ENCODE data around the gene SLC36A4. TPM values are rescaled to one million over a fixed set of nuclear protein-coding genes. Genes with fewer than 3 reads are reported as not detected.
"Not testable (repeated sequence)": the region's sequence is repeated elsewhere in the genome, so short reads cannot be mapped to it uniquely, and the experiment has no call there.

Gene SLC36A4
- total RNA-seq, 3 donors from 2014 or later: 8.3 to 20.1 (median 14.2) TPM

DNA sequence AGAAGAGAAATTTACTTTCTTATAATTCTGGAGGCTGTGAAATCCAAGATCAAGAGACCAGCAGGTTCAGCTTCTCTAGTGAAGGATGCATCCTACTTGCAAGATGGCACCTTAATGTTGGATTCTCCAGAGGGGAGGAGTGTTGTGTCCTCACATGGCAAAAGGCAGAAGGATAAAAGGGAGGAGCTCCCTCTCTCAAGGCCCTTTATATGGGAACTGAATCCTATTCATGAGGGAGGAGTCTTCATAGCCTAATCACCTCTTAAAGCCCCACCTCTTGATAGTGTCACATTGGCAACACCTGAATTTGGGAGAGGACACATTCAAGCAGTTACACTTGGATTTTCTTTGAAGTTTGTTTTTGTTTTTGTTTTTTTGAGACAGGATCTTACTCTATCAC is 79.5 kb downstream of the SLC36A4 start:
- TF ChIP-seq, protein P1, sequence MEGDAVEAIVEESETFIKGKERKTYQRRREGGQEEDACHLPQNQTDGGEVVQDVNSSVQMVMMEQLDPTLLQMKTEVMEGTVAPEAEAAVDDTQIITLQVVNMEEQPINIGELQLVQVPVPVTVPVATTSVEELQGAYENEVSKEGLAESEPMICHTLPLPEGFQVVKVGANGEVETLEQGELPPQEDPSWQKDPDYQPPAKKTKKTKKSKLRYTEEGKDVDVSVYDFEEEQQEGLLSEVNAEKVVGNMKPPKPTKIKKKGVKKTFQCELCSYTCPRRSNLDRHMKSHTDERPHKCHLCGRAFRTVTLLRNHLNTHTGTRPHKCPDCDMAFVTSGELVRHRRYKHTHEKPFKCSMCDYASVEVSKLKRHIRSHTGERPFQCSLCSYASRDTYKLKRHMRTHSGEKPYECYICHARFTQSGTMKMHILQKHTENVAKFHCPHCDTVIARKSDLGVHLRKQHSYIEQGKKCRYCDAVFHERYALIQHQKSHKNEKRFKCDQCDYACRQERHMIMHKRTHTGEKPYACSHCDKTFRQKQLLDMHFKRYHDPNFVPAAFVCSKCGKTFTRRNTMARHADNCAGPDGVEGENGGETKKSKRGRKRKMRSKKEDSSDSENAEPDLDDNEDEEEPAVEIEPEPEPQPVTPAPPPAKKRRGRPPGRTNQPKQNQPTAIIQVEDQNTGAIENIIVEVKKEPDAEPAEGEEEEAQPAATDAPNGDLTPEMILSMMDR (IDR thresholded peaks at IDR 0.05): no peak
- H3K9me3 ChIP-seq: no peaks in the 10 kb centered on the region
- H3K4me3 ChIP-seq: no peak overlapping the region
- intact Hi-C loops (cut with DNase I, micrococcal nuclease): no loop called here
- DNase-seq (no peak), ATAC-seq (no peak)
- H3K36me3 ChIP-seq (ENCODE audit: low read depth): no peaks in the 10 kb centered on the region
- H3K4me1 ChIP-seq (ENCODE audit: low read depth): peaks cover 8% of the 10 kb centered on the region

DNA sequence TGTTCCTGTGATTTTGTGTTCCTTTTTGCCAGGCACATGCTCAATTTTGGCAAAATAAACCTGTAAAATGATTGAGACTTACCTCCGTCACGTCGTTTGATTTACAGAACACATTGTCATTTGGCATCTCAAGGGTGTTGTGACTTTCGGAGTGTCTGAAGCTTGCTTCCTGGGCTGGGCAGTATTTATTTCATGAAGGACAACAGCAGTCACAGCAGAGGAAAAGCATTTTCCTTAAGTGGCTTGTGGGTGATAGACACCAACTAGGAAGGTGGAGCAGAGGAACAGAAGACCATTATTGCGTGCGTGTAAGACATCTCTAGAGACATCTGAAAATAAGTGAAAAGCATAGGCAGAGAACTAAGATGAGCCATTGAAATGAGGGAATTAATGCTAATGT is 80.2 kb downstream of the SLC36A4 start:
- no peak for DNase-seq
- intact Hi-C loops (cut with DNase I, micrococcal nuclease): no loop called here
- ATAC-seq: no peak
- no peak overlapping the region for H3K4me3 ChIP-seq
- H3K4me1 ChIP-seq (ENCODE audit: low read depth): peaks cover 7% of the 10 kb centered on the region
- no peaks in the 10 kb centered on the region for H3K9me3 ChIP-seq
- H3K36me3 ChIP-seq (ENCODE audit: low read depth): no peaks in the 10 kb centered on the region
- TF ChIP-seq, protein P1 (IDR thresholded peaks at IDR 0.05): no peak

DNA sequence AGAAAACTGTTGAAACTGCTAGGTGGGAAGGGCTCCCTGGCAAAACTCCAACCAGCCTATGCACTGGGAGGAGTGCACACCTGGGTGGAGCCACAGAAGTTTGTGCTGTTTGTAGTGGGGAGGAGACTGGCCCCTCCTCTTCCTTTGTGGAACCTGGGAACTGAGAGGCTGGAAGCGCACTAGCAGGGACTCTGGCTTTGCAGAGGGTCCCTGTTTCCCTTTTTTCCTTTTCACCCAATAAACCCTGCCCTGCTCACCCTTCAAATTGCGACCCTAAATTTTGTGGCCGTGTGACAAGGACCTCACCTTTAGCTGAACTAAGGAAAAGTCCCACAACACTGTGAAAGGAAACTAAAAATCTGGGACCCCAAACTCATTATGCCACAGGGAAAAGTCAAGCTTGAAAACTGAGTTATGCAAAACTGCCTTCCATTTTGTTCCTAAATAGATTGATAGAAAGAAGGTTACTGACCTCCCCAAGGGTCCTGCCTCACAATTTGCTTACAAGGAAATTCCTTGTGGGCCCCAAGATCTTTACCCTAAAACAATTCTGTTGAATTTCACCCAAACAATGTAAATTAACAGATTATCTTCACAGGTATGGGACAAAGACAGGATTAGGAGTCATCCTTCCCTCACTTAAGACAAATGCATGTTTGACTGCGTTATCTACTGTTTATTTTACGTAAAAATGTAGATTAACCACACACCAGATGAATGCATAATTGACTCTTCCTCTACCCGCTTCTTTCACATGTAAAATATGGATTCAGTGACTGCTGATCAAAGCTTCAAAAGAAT is 81.0 kb downstream of the SLC36A4 start:
- Histone ChIP-seq H3K4me1 (ENCODE audit: low read depth) (peaks cover 4% of the 10 kb centered on the region), H3K36me3 (ENCODE audit: low read depth) (no peaks in the 10 kb centered on the region), H3K4me3 (no peak overlapping the region), H3K9me3 (no peaks in the 10 kb centered on the region)
- peak; percentile 98 for ATAC-seq
- DNase-seq: peak; percentile 76 to 90 (median 81)
- TF ChIP-seq, protein P1 (IDR thresholded peaks at IDR 0.05): no peak
- intact Hi-C loops (cut with DNase I, micrococcal nuclease): no loop called here

DNA sequence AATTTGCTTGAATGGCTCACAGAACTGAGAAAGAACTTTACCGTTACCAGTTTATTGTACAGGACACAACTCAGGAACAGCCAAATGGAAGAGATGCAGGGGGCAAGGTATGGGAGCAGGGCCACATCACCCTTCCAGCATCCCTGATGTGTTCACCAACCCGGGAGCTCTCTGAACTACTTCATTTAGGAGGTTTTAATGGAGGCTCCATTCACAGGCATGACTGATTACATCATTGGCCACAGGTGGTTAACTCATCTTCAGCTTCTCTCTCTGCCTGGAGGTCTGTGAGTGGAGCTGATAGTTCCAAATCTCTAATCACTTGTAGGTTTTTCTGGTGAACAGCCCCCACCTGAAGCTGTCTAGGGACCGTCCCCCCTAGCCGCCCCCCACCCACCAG is 83.5 kb downstream of the SLC36A4 start:
- TF ChIP-seq, protein P1 (IDR thresholded peaks at IDR 0.05): no peak
- DNase-seq (no peak), ATAC-seq (no peak)
- Histone ChIP-seq H3K4me3 (no peak overlapping the region), H3K36me3 (ENCODE audit: low read depth) (no peaks in the 10 kb centered on the region), H3K9me3 (no peaks in the 10 kb centered on the region), H3K4me1 (ENCODE audit: low read depth) (peaks cover 4% of the 10 kb centered on the region)
- intact Hi-C loops (cut with DNase I, micrococcal nuclease): no loop called here

DNA sequence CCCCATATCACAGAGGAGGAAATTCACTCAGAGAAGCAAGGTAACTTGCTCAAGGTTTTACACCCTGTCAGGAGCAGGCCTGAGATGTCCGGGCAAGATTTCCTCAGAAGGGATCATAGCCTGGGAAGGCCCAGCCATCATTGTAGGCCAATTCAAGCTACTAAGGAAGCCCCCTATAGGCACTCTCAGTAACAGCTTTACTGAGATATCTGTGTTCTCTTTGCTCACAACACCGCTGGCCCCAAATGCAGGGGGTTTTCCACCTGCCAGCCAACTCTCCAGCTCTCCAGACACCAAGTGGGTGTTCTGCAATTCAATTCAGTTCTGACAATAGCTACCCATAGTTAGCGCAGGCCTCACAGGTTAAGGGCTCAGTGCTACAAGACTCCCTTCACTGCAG is 84.0 kb downstream of the SLC36A4 start:
- TF ChIP-seq, protein P1 (IDR thresholded peaks at IDR 0.05): no peak
- no peaks in the 10 kb centered on the region for H3K36me3 ChIP-seq (ENCODE audit: low read depth)

DNA sequence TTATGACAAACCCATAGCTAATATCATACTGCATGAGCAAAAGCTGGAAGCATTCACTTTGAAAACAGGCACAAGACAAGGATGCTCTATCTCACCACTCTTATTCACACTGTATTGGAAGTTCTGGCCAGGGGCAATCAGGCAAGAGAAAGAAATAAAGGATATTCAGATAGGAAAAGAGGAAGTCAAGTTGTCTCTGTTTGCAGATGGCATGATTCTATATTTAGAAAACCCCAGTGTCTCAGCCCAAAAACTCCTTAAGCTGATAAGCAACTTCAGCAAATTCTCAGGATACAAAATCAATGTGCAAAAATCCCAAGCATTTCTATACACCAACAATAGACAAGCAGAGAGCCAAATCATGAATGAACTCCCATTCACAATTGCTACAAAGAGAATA is 86.6 kb downstream of the SLC36A4 start:
- ATAC-seq; H3K4me1 ChIP-seq (ENCODE audit: low read depth); intact Hi-C loops (cut with DNase I, micrococcal nuclease); DNase-seq; H3K36me3 ChIP-seq (ENCODE audit: low read depth); H3K9me3 ChIP-seq; H3K4me3 ChIP-seq: not testable (repeated sequence)

More for the DNA sequence above, 84.0 kb downstream of the SLC36A4 start:
- Histone ChIP-seq H3K9me3 (no peaks in the 10 kb centered on the region), H3K4me1 (ENCODE audit: low read depth) (peaks cover 4% of the 10 kb centered on the region), H3K4me3 (no peak overlapping the region)
- no peak for DNase-seq
- intact Hi-C loops (cut with DNase I, micrococcal nuclease): no loop called here
- ATAC-seq: no peak

All from mucosa of descending colon (tissue), 3 donors.